A549 (cell line): ENCODE data around the gene NFATC2.

Source experiments
- EP300 ChIP-seq, 2 experiments: fragments of >200 bp; sonication (Bioruptor Twin); formaldehyde crosslinking; IDR thresholded peaks; 2 replicates in 1 of 2; 3 replicates in 1 of 2; pipeline ENCODE4 v1.6.1; 2016 to 2017
- POLR2A ChIP-seq: IDR thresholded peaks from 2 replicates; pipeline ENCODE4 v1.6.1; 2012; ENCODE audit warnings: mild to moderate bottlenecking, low read length
- TF ChIP-seq, protein P1 (sequence below): fragments of >200 bp; sonication (Bioruptor Twin); formaldehyde crosslinking; IDR thresholded peaks from 3 replicates; pipeline ENCODE4 v1.5.1; 2016
- TF ChIP-seq, protein P2 (sequence below): fragments of >200 bp; sonication (Bioruptor Twin); formaldehyde crosslinking; IDR thresholded peaks from 2 replicates; pipeline ENCODE4 v1.6.1; 2016

DNA sequence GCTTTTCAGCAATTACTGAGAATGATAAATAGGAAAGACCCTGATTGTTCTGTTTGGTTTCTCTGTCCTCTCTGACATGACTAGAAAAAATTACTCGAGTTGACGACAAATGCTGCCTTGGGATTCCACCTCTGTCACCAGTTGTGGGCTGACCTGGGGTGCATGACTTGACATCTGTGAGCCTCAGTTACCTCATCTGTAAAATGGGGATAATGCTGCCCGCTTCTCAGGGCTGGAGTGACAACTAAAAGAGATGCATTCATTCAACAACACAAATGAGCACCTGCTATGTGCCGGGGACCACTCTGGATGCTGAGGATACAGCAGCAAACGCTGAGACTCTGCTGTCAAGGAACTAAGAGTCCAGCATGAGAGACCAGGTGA is 94.8 kb downstream of the NFATC2 start:
- TF ChIP-seq EP300 (IDR thresholded peaks at IDR 0.05) (no peak), POLR2A (no peak)
- TF ChIP-seq, protein P1, sequence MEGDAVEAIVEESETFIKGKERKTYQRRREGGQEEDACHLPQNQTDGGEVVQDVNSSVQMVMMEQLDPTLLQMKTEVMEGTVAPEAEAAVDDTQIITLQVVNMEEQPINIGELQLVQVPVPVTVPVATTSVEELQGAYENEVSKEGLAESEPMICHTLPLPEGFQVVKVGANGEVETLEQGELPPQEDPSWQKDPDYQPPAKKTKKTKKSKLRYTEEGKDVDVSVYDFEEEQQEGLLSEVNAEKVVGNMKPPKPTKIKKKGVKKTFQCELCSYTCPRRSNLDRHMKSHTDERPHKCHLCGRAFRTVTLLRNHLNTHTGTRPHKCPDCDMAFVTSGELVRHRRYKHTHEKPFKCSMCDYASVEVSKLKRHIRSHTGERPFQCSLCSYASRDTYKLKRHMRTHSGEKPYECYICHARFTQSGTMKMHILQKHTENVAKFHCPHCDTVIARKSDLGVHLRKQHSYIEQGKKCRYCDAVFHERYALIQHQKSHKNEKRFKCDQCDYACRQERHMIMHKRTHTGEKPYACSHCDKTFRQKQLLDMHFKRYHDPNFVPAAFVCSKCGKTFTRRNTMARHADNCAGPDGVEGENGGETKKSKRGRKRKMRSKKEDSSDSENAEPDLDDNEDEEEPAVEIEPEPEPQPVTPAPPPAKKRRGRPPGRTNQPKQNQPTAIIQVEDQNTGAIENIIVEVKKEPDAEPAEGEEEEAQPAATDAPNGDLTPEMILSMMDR: no peak
- TF ChIP-seq, protein P2, sequence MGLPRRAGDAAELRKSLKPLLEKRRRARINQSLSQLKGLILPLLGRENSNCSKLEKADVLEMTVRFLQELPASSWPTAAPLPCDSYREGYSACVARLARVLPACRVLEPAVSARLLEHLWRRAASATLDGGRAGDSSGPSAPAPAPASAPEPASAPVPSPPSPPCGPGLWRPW: no peak
